Liver (tissue), 9 donors: Measurements from ENCODE around the gene ZFP64. TPM values are rescaled to one million over a fixed set of nuclear protein-coding genes. Genes with fewer than 3 reads are reported as not detected.
A peak's percentile ranks its signal among the peaks of the same experiment; 100 is the strongest.

Experiments used
- DNase-seq: peaks from one replicate; pipeline ENCODE4 v3.0.0-alpha.2; 2017; ENCODE audit warnings: low spot score
- H3K27ac ChIP-seq, 2 donors: one replicate each; pipeline ENCODE4 v1.7.0; 2013; ENCODE audit warnings: inconsistent platforms in 2 of 2, low read length in 2 of 2, control low read depth in 1 of 2, low read depth in 1 of 2, mild to moderate bottlenecking in 1 of 2
- H3K27me3 ChIP-seq, 4 donors: one replicate each; pipeline versions ENCODE4 v1.6.1 to v1.7.0; 2013; ENCODE audit warnings: low read length in 3 of 4, inconsistent platforms in 1 of 4, mild to moderate bottlenecking in 1 of 4, moderate library complexity in 1 of 4; ENCODE audit not compliant: control insufficient read depth in 4 of 4, insufficient read depth in 4 of 4
- H3K36me3 ChIP-seq, 4 donors: one replicate each; pipeline versions ENCODE4 v1.6.1 to v1.7.0; 2013; ENCODE audit warnings: low read length in 3 of 4, mild to moderate bottlenecking in 3 of 4, low read depth in 1 of 4, moderate library complexity in 1 of 4; ENCODE audit not compliant: control insufficient read depth in 4 of 4, insufficient read depth in 3 of 4
- H3K4me1 ChIP-seq, 4 donors: one replicate each; pipeline versions ENCODE4 v1.6.1 to v1.7.0; 2013; ENCODE audit warnings: low read length in 3 of 4, mild to moderate bottlenecking in 3 of 4, moderate library complexity in 1 of 4; ENCODE audit not compliant: control insufficient read depth in 4 of 4, insufficient read depth in 4 of 4
- H3K4me3 ChIP-seq, 3 donors: one replicate each; pipeline versions ENCODE4 v1.6.1 to v1.7.0; 2013; ENCODE audit warnings: low read length in 3 of 3, control low read depth in 1 of 3, low read depth in 1 of 3, mild to moderate bottlenecking in 1 of 3
- H3K9ac ChIP-seq, 2 donors: one replicate each; pipeline ENCODE4 v1.7.0; 2013; ENCODE audit warnings: low read length in 2 of 2, mild to moderate bottlenecking in 2 of 2, moderate library complexity in 2 of 2, control low read depth in 1 of 2, low read depth in 1 of 2
- H3K9me3 ChIP-seq, 4 donors: one replicate each; pipeline versions ENCODE4 v1.6.1 to v1.7.0; 2013; ENCODE audit warnings: low read length in 3 of 4; ENCODE audit not compliant: control insufficient read depth in 4 of 4
- EGR1 ChIP-seq, 2 donors: IDR thresholded peaks; 2 replicates each; pipeline ENCODE4 v1.6.1; 2016 to 2018; ENCODE audit warnings: antibody characterized with exemption in 2 of 2, low read depth in 2 of 2
- FOXA1 ChIP-seq: IDR thresholded peaks from 2 replicates; pipeline ENCODE4 v1.6.1; 2016; ENCODE audit warnings: antibody characterized with exemption
- FOXA2 ChIP-seq: IDR thresholded peaks from 2 replicates; pipeline ENCODE4 v1.6.1; 2016; ENCODE audit warnings: antibody characterized with exemption
- GABPA ChIP-seq, 2 donors: IDR thresholded peaks in 1 of 2; conservative IDR thresholded peaks in 1 of 2; 2 replicates each; pipeline ENCODE4 v1.6.1; 2016; ENCODE audit warnings: antibody characterized with exemption in 2 of 2, mild to moderate bottlenecking in 1 of 2, moderate library complexity in 1 of 2
- HNF4A ChIP-seq, 2 donors: conservative IDR thresholded peaks; 2 replicates each; pipeline ENCODE4 v1.6.1; 2016; ENCODE audit warnings: antibody characterized with exemption in 2 of 2, mild to moderate bottlenecking in 2 of 2
- HNF4G ChIP-seq: IDR thresholded peaks from 2 replicates; pipeline ENCODE4 v1.6.1; 2016; ENCODE audit warnings: antibody characterized with exemption
- JUND ChIP-seq, 2 donors: IDR thresholded peaks; 2 replicates each; pipeline ENCODE4 v1.6.1; 2016; ENCODE audit warnings: antibody characterized with exemption in 2 of 2
- NR2F2 ChIP-seq: IDR thresholded peaks from 2 replicates; pipeline ENCODE4 v1.6.1; 2016; ENCODE audit warnings: antibody characterized with exemption
- RAD21 ChIP-seq, 2 donors: IDR thresholded peaks; 2 replicates each; pipeline ENCODE4 v1.6.1; 2016; ENCODE audit warnings: antibody characterized with exemption in 2 of 2, mild to moderate bottlenecking in 2 of 2
- SP1 ChIP-seq: IDR thresholded peaks from 2 replicates; pipeline ENCODE4 v1.6.1; 2018; ENCODE audit warnings: antibody characterized with exemption, mild to moderate bottlenecking
- TAF1 ChIP-seq: conservative IDR thresholded peaks from 2 replicates; pipeline ENCODE4 v1.6.1; 2016; ENCODE audit warnings: antibody characterized with exemption, mild to moderate bottlenecking
- YY1 ChIP-seq: IDR thresholded peaks from 2 replicates; pipeline ENCODE4 v1.6.1; 2016; ENCODE audit warnings: antibody characterized with exemption, mild to moderate bottlenecking
- WGBS: extraction: QIAGEN DNeasy Blood & Tissue Kit; methylation state at CpG from one replicate; pipeline ENCODE4 v1.1.7; 2013; 5-methylcytosine and 5-hydroxymethylcytosine counted together
- polyA plus RNA-seq, 2 donors: library from polyadenylated mRNA; stranded (reverse) in 1 of 2; unstranded in 1 of 2; fragments of 200-250 nt in 1 of 2; fragments of >200 nt in 1 of 2; fragmentation: Nextera tagmentation in 1 of 2; extraction: Ambion mirVana in 1 of 2; gene quantifications; one replicate each; pipeline versions ENCODE4 v1.2.1 to v1.2.3, GENCODE V29; 2013 to 2015
- total RNA-seq, 2 donors: library from RNA; depleted of rRNA; stranded (reverse); fragments of >200 nt; gene quantifications; one replicate each; pipeline ENCODE4 v1.2.3, GENCODE V29; 2014
- TF ChIP-seq, protein P1 (sequence below): IDR thresholded peaks from 2 replicates; pipeline ENCODE4 v1.6.1; 2016; ENCODE audit warnings: antibody characterized with exemption
- TF ChIP-seq, protein P2 (sequence below): fragments of 150-350 bp; IDR thresholded peaks from 2 replicates; pipeline ENCODE4 v1.5.1; 2017; ENCODE audit warnings: improper control_type of control experiment, low read depth, low read length; ENCODE audit not compliant: missing input control
- TF ChIP-seq, protein P3 (sequence below): IDR thresholded peaks from 2 replicates; pipeline ENCODE4 v1.6.1; 2016; ENCODE audit warnings: antibody characterized with exemption, mild to moderate bottlenecking
- TF ChIP-seq, protein P4 (sequence below): IDR thresholded peaks from 2 replicates; pipeline ENCODE4 v1.6.1; 2016; ENCODE audit warnings: antibody characterized with exemption
- donor health status: healthy.
- donor health status: healthy.
- donor health status: healthy.
- donor health status: healthy.
- donor health status: healthy.

The ZFP64 gene
- total and polyA plus RNA-seq, 4 donors: 3.2 to 6.3 (median 4.9) TPM

DNA sequence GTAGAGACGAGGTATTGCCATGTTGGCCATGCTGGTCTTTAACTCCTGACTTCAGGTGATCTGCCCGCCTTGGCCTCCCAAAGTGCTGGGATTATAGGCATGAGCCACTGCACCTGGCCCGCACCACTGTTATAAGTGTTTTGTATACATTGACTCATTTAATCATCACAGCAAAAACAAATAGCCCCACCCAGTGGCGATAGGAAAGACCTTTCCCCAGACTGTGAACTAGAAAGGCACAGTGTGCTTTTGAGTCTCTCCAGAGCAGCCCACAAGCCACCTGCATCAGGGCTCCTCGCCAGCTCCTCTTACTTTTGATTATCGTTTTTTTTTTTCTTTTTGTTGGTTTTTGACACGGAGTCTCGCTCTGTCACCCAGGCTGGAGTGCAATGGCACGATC lies 27.9 kb upstream of the ZFP64 start:
- TF ChIP-seq YY1 (no peak), JUND (IDR thresholded peaks at IDR 0.05) (no peak), FOXA2 (no peak), NR2F2 (no peak), RAD21 (IDR thresholded peaks at IDR 0.05) (peak in 1 of 2 donors; percentile 16)
- Histone ChIP-seq H3K27me3 (no peaks in the 10 kb centered on the region), H3K36me3 (no peaks in the 10 kb centered on the region), H3K27ac (no peak overlapping the region), H3K9ac (no peak overlapping the region), H3K4me1 (no peaks in the 10 kb centered on the region), H3K4me3 (no peak overlapping the region), H3K9me3 (peaks cover 0 to 6% (median 3%) of the 10 kb centered on the region in 4 donors)
- no peak for DNase-seq
- 77% methylated on average over 9 of the region's 9 CpGs for whole genome bisulfite sequencing

DNA sequence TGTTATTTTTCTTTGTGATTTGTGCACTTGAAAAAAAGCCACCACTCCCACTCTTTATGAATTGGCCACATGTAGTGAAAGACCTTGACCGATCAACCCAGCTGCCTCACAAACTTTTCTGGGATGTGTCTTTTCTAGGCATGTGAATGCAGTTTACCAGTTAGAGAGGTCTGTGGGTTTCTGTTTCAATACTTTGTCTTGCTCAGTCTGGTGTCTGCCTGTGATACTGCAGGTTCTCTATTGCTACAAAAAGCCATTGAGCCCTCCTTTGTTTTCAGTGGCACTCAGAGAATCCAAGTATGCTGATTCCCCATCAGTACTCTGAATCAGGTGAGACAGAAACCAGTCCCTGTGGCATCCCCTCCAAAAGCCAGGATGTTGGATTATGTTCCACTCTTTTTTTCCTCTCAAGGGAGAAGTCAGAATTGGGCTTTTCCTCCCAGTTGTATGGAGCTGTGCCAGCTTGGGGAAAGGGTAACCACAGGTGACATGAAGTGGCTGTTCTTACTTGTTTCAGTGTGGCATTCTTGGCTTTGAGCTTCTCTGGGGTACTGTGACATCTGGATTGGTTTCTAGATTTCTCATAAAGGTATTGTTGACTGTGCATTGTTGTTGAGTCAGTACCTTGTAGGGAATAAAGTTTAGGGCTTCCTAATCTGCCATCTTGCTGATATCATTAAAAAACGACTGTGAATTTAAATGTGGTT lies 26.3 kb upstream of the ZFP64 start:
- Histone ChIP-seq H3K9me3 (peaks cover 0 to 6% (median 5%) of the 10 kb centered on the region in 4 donors), H3K27me3 (no peaks in the 10 kb centered on the region), H3K27ac (no peak overlapping the region), H3K4me1 (no peaks in the 10 kb centered on the region), H3K36me3 (no peaks in the 10 kb centered on the region), H3K9ac (no peak overlapping the region), H3K4me3 (no peak overlapping the region)
- WGBS: 69% methylated on average over 2 of the region's 2 CpGs
- no peak for TF ChIP-seq HNF4G
- no peak for TF ChIP-seq JUND (IDR thresholded peaks at IDR 0.05)
- no peak for TF ChIP-seq EGR1 (IDR thresholded peaks at IDR 0.05; ENCODE audit: low read depth in 2 of 2)
- TF ChIP-seq, protein P1, sequence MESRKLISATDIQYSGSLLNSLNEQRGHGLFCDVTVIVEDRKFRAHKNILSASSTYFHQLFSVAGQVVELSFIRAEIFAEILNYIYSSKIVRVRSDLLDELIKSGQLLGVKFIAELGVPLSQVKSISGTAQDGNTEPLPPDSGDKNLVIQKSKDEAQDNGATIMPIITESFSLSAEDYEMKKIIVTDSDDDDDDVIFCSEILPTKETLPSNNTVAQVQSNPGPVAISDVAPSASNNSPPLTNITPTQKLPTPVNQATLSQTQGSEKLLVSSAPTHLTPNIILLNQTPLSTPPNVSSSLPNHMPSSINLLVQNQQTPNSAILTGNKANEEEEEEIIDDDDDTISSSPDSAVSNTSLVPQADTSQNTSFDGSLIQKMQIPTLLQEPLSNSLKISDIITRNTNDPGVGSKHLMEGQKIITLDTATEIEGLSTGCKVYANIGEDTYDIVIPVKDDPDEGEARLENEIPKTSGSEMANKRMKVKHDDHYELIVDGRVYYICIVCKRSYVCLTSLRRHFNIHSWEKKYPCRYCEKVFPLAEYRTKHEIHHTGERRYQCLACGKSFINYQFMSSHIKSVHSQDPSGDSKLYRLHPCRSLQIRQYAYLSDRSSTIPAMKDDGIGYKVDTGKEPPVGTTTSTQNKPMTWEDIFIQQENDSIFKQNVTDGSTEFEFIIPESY: no peak
- no peak for TF ChIP-seq NR2F2
- TF ChIP-seq FOXA2: no peak
- TF ChIP-seq, protein P2, sequence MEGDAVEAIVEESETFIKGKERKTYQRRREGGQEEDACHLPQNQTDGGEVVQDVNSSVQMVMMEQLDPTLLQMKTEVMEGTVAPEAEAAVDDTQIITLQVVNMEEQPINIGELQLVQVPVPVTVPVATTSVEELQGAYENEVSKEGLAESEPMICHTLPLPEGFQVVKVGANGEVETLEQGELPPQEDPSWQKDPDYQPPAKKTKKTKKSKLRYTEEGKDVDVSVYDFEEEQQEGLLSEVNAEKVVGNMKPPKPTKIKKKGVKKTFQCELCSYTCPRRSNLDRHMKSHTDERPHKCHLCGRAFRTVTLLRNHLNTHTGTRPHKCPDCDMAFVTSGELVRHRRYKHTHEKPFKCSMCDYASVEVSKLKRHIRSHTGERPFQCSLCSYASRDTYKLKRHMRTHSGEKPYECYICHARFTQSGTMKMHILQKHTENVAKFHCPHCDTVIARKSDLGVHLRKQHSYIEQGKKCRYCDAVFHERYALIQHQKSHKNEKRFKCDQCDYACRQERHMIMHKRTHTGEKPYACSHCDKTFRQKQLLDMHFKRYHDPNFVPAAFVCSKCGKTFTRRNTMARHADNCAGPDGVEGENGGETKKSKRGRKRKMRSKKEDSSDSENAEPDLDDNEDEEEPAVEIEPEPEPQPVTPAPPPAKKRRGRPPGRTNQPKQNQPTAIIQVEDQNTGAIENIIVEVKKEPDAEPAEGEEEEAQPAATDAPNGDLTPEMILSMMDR: no peak
- TF ChIP-seq YY1: no peak
- TF ChIP-seq, protein P3, sequence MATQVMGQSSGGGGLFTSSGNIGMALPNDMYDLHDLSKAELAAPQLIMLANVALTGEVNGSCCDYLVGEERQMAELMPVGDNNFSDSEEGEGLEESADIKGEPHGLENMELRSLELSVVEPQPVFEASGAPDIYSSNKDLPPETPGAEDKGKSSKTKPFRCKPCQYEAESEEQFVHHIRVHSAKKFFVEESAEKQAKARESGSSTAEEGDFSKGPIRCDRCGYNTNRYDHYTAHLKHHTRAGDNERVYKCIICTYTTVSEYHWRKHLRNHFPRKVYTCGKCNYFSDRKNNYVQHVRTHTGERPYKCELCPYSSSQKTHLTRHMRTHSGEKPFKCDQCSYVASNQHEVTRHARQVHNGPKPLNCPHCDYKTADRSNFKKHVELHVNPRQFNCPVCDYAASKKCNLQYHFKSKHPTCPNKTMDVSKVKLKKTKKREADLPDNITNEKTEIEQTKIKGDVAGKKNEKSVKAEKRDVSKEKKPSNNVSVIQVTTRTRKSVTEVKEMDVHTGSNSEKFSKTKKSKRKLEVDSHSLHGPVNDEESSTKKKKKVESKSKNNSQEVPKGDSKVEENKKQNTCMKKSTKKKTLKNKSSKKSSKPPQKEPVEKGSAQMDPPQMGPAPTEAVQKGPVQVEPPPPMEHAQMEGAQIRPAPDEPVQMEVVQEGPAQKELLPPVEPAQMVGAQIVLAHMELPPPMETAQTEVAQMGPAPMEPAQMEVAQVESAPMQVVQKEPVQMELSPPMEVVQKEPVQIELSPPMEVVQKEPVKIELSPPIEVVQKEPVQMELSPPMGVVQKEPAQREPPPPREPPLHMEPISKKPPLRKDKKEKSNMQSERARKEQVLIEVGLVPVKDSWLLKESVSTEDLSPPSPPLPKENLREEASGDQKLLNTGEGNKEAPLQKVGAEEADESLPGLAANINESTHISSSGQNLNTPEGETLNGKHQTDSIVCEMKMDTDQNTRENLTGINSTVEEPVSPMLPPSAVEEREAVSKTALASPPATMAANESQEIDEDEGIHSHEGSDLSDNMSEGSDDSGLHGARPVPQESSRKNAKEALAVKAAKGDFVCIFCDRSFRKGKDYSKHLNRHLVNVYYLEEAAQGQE: no peak
- no peak for TF ChIP-seq SP1
- no peak for TF ChIP-seq RAD21 (IDR thresholded peaks at IDR 0.05)
- TF ChIP-seq TAF1: no peak
- no peak for TF ChIP-seq GABPA (IDR thresholded peaks at IDR 0.05 in 1 of 2, conservative IDR thresholded peaks at IDR 0.05 in 1 of 2)
- TF ChIP-seq HNF4A (conservative IDR thresholded peaks at IDR 0.05): no peak
- TF ChIP-seq, protein P4, sequence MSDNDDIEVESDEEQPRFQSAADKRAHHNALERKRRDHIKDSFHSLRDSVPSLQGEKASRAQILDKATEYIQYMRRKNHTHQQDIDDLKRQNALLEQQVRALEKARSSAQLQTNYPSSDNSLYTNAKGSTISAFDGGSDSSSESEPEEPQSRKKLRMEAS: no peak
- no peak for TF ChIP-seq FOXA1
- DNase-seq: no peak
